Measurements from ENCODE around the gene SELENOM.

DNA sequence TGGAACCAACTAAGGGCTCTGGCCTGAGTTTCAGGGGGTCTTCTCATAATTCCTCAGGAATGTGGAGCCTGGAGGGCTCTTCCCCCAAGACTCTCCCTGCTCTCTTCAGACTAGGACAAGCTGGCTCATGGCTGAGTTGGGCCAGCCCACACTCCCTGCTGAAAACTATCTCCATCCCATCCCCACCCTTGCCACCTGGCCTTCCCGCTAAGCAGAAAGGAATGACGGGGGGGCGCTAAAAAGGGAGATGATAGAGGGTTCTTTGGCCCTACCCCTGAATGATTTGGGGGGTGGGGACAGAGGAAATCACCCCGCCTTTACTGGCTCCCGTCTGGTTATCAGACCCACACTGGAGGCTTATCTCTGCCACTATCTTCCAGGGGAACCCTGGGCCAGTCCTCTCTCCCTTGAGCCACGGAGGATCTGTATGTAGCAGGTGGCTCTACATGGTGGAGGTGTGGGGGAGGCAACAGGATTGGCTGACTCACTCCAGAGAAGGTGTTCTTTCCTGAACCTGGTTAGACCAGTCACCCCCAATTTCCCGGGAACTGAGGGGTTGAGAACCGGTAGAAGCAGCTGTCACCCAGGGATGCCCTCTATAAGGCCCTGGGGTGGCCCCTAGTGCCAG, 20.6 kb downstream of the SELENOM start:
- TF ChIP-seq CBX5 (IDR thresholded peaks at IDR 0.05; ENCODE audit: low read depth, low read length) = no peak
- TF ChIP-seq, protein P1, sequence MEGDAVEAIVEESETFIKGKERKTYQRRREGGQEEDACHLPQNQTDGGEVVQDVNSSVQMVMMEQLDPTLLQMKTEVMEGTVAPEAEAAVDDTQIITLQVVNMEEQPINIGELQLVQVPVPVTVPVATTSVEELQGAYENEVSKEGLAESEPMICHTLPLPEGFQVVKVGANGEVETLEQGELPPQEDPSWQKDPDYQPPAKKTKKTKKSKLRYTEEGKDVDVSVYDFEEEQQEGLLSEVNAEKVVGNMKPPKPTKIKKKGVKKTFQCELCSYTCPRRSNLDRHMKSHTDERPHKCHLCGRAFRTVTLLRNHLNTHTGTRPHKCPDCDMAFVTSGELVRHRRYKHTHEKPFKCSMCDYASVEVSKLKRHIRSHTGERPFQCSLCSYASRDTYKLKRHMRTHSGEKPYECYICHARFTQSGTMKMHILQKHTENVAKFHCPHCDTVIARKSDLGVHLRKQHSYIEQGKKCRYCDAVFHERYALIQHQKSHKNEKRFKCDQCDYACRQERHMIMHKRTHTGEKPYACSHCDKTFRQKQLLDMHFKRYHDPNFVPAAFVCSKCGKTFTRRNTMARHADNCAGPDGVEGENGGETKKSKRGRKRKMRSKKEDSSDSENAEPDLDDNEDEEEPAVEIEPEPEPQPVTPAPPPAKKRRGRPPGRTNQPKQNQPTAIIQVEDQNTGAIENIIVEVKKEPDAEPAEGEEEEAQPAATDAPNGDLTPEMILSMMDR (IDR thresholded peaks at IDR 0.05; ENCODE audit: control extremely low read depth in 1 of 3, insufficient read depth in 1 of 3, low read depth in 1 of 3, low read length in 3 of 3) = no peak
